GM18498 (cell line): Measurements from ENCODE around the gene GEMIN7.

Experiments used
- ATAC-seq: cut with Tn5 transposase; IDR thresholded peaks from one replicate; pipeline ENCODE4 v1.9.1; 2021; ENCODE audit warnings: mild to moderate bottlenecking, moderate library complexity; ENCODE audit not compliant: unreplicated experiment

The GEMIN7 gene, protein sequence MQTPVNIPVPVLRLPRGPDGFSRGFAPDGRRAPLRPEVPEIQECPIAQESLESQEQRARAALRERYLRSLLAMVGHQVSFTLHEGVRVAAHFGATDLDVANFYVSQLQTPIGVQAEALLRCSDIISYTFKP

DNA sequence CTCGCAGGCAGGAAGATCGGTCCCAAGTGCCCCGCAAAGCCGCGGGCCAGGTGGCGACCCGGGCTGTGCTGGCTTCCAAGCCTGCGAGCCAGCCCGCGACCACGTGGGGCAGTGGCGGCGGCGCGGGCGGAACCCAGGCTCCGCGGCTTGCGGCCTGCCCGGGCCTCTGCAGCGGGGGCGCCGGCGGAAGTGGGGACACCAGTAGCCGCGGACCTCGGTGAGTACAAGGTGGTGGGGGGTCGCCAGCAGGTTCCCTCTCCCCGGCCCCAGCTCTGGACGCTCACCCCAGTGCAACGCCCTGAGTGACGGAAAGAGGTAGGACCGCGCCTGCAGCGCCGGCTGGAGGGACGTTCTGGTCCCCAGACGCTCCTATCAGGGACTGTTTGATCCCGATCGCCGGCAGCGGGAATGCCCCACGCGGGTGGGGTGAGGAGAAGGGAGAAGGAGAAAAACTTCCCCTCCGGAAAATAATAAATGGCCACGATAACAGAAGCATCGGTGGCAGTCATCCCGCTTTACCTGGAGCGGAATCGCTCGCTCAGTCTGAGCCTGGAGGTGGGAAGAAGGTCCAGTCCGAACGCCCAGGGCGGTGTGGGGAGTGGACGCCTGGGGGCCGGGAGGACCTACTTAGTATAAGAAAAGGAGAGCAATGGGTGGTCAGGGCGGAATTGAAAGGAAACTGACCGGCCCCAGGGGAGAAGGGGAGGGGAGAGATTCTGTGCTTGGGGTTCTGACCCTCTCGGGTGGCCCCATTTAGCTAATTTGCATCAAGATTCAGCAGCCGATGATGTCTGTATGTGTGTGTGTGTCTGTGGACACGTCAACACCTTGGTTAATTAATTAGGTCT lies at the start of gene GEMIN7:
TSS of gene GEMIN7 (plus strand) at position 198 of the 848 bp plus-strand sequence. CDS start 10,855 bp downstream, outside the sequence.
- ATAC-seq = peak; percentile 40

DNA sequence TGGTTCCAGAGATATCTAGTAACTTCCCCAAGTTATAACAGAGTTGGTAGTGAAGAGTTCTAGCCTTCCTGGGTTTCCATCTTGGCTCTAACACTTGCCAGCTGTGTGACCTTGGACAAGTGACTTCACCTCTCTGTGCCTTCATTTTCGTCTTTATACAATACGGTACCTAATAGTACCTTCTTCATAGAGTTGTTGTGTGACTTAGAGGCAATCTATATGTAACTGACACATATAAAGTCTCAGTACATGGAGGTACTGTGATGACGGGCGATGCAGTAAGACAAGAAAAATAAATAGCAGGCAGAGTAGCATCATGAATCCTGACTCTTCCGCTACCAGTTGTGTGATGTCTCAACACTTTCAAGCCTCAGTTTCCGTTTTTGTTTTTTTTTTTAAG lies 48.2 kb upstream of the GEMIN7 start:
- ATAC-seq = no peak

DNA sequence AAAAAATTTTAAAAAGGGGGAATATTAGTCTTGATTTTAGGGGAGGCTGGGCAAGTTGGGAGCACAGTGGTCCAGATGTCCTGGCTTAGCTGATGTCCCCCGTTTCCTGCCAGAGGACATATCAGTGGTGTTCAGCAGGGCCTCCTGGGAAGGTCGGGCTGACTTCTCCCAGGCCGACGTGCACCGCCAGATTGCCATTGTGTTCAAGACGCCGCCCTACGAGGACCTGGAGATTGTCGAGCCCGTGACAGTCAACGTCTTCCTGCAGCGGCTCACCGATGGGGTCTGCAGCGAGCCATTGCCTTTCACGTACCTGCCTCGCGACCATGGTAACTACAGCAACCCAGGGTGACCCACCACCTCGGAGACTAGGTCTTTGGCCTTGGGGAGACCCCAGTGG lies 46.6 kb upstream of the GEMIN7 start:
- ATAC-seq = no peak

DNA sequence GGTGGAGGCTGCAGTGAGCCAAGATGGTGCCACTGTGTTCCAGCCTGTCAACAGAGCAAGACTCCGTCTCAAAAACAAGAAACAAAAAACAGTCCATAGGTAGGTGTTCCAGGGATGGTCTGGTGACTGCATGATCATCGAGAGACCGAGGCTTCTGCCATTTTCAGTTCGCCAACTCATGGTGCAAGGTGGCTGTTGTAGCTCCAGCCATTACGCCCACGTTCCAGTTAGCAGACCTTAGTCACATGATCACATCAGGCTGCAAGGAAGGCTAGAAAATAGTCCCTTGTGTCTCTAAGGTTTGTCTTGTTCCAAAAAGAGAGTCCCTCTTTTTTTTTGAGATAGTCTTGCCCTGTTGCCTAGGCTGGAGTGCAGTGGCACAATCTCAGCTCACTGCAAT lies 43.3 kb upstream of the GEMIN7 start:
- ATAC-seq = no peak

DNA sequence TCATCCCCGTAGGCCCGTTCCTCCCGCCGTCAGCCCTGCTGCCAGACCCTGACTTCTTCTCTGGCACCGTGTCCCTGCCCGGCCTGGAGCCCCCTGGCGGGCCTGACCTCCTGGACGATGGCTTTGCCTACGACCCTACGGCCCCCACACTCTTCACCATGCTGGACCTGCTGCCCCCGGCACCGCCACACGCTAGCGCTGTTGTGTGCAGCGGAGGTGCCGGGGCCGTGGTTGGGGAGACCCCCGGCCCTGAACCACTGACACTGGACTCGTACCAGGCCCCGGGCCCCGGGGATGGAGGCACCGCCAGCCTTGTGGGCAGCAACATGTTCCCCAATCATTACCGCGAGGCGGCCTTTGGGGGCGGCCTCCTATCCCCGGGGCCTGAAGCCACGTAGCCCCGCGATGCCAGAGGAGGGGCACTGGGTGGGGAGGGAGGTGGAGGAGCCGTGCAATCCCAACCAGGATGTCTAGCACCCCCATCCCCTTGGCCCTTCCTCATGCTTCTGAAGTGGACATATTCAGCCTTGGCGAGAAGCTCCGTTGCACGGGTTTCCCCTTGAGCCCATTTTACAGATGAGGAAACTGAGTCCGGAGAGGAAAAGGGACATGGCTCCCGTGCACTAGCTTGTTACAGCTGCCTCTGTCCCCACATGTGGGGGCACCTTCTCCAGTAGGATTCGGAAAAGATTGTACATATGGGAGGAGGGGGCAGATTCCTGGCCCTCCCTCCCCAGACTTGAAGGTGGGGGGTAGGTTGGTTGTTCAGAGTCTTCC lies 41.5 kb upstream of the GEMIN7 start:
- ATAC-seq = no peak

DNA sequence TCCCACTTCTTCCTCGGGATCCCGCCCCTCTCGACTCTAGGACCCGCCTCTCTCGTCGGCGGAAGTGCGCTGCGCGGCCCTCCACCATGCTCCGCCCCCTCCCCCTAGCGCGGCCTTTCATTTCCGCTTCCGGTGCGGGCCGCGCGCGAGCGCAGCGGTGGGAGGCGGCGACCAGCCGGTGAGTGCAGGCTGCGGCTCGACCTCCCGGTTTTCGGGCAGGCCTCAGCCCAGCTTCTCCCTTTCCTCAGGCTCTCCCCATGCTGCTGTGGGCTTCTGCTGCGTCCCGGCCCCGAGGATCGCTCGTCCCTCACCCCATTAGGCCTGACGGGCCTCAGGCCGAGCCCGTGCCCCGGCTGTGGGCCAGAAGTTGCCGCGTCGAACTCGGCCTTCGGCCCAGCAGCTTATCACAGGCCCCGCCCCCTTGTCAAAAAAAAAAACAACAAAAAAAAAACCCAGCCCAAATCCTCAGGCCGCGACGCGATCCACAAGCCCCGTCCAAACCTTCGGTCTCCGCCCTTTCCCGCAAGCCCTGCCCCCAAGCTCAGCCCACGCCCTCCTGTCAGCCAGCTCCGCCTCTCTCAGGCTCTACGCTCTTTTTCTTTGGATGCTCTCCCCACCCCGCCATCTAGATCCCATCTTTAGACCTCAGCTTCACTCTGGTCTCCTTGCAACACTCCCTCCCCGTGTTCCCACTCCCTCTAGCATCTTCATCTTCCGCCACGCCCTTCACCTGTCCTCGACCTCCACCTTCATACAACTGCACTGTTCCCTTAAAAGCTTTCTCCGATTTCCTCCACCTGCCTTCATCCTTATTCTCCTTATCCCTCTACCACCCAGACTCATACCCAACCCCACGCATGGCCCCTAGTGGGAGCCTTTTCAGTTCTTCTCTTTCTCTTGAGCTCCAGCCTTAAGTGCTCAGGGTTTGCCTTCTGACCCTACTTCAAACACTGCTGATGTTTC lies 39.8 kb upstream of the GEMIN7 start, which contains the start of gene CLASRP:
TSS of gene CLASRP (plus strand) at position 115 of the 963 bp plus-strand sequence. CDS start 1,168 bp downstream, outside the sequence.
- ATAC-seq = peak; percentile 87

DNA sequence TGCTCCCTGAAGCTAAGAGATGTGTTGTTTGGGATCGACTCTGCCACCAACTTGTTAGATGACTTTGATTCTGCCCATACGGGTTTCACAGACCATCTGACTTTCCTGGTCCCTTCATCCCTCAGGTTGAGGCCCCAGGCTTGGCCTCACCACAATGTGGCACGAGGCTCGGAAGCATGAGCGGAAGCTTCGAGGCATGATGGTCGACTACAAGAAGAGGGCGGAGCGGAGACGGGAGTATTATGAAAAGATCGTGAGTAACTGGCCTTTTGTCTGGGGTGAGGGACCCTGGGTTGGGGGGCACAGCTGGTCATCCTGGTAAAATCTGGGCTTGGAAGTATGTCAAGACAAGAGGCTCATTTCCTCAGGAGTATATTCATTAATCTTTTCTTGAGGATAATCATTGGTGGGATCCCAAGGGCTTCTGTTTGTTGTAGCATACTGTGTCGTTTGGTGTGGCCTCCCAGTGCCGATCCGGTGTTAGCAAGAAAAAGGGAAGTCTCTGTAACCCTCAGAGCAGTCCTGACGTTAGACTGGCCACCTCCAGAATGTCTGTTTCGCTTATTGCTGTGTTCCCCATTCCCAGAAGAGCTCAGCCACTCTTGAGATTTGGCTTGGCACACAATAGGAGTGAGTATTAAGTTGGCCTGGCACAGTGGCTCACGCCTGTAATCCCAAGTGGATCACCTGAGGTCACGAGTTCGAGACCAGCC lies 38.8 kb upstream of the GEMIN7 start:
- ATAC-seq = no peak

DNA sequence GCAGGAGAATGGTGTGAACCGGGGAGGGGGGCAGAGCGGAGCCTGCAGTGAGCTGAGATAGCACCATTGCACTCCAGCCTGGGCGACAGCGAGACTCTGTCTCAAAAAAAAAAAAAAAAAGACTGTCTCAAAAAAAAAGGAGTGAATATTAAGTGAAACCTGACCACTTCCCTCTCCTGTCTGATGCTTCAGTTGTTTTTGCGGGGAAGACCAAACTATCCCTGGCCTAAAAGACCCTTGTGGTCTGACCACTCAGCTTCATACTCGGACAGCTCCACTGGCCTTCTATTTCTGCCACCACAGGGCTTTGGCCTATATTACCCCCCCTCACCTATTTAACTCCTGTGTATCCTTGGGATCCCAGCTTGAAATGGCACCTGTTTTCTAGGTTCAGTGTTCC lies 37.9 kb upstream of the GEMIN7 start:
- ATAC-seq = no peak

DNA sequence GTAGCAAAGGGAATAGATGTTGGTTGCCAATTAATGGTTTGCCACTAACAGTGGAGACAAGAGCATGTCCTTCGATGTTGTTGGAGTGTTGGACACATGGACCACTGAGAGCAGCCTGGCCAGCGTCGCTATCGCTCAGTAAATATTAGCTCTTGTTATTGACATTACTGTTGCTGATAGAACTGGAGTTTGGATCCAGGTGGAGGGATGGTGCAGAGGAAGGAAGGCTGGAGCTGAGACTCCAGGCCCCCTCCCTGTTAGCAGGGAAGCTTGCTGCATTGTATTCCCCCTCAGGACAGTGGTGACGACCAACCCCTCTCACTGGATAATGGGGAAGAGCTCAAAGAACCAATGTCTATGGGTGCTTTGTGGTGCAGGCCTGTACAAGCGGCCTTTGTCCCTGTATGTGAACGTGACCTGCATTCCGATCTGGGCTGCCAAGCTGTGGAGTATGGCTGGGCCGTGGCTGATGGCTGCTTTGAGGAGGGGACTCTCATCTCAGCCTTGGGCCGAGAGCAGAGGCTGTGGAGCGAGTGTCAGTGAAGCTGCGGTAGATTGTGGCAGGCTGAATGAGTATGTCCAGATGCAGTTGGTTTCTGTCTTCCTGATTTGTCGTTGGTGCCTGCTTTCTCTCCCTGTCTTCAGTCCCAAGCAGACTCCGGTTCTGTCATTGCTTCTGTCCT lies 33.2 kb upstream of the GEMIN7 start:
- ATAC-seq = no peak

DNA sequence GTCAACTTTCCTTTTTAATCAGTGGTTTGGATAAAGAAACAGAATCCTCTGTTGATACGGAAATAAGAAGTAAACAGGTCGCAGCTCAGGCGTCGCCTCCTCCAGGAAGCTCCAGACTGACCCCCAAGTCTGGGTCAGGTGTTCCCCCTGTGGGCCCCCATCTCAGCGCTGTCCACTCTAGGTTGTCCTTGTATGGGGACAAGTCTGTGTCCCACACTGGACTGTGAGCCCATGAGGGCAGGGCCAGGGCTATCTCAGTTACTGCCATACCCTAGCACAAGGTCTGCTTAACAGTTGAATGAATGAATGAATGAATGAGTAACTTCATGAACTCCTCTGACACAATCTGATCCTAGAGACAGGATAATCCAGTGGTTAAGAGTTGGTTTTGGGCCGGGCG lies 32.7 kb upstream of the GEMIN7 start:
- ATAC-seq = no peak

DNA sequence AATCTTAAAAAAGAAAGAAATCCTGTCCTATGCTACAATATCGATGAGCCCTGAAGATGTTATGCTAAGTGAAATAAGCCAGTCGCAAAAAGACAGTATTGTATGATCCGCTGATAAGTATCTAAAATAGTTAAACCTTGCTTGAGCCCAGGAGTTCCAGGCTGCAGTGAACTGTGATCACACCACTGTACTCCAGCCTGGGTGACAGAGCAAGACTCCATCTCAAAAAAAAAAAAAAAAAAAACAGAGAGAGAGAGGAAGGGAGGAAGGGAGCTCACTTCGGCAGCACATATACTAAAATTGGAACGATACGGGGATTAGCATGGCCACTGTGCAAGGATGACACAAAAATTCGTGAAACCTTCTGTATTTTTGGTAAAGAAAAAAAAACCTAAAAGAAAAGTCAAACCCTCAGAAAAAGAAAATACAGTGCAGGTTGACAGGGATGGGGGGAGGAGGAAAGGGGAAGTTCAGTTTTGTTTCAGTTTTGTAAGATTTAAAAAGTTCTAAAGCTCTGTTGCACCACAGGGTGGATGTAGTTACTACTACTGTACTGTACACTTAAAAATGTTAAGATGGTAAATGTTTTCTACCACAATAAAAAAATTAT lies 31.8 kb upstream of the GEMIN7 start:
- peak; percentile 74 for ATAC-seq

DNA sequence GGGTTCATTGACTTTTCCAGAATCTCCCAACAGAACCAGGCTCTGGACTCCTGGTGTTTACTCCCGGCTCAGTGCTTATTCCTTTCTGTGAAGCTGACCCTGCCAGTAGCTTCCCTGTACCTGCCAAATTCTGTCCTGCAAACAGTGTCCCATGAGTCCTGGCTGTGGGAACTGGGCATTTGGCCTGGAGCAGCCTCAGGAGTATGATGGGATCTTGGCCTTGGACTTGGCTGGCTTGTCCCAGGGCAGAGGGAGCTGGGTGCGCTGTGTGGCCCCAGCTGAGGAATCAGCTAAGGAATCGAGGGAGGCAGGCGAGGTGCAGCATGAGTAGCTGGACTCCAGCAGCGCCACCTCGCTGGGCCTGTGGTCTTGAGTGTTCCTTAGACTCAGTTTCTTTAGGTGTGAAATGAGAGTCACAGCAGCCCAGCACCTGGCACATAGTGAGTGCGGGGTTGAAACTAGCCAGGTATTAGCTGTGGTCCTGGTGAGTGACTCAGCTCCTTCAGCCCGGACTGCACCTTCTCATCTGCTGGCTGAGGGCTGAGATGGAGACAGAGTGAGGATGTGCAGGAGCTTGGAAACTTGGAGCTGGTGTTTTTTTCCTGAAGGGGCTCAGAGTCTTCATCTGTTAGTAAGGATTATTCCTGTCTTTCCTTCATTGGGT lies 29.9 kb upstream of the GEMIN7 start:
- no peak for ATAC-seq

DNA sequence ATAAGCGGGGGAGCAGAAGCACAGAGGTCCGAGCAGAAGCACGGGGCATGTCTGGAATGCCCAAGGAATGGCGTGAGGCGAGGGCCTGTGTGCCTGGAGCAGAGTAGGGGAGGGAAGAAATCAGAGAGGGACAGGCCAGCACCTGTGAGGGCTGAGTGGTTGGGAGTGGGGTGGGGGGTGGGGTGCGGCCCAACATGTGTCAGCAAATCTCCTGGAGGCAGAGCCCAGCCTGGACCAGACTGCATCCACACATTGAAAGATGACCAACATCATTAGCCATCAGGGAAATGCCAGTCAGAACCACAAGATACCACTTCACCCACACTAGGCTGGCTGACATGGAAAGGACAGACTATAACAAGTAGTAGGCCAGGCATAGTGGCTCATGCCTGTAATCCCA lies 29.0 kb upstream of the GEMIN7 start:
- no peak for ATAC-seq

DNA sequence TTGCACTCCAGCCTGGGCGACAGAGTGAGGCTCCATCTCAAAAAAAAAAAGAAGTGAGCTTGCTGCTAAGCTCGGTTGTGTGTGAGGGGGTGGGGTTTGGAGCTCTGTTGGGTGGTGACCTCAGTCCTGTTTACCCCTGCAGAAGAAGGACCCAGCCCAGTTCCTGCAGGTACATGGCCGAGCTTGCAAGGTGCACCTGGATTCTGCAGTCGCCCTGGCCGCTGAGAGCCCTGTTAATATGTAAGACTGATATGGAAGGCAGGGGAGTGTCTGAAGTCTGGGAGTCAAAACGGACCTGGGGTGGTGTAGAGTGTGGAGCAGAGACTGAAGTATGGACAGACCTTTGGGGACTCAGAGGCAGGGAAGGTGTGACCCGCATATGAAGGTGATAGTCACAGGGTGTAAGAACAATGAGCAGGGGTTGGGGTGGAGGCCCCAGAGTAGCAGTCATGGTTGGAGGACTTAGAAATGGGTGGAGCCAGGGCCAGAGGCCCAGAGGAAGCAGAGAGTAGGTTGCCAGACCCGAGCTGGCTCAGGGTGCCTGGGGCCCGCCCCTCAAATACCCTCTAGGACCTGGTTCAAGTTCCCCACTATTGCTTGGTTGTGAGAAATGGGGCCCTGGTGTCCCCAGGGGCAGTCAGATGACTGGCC lies 27.0 kb upstream of the GEMIN7 start:
- no peak for ATAC-seq

DNA sequence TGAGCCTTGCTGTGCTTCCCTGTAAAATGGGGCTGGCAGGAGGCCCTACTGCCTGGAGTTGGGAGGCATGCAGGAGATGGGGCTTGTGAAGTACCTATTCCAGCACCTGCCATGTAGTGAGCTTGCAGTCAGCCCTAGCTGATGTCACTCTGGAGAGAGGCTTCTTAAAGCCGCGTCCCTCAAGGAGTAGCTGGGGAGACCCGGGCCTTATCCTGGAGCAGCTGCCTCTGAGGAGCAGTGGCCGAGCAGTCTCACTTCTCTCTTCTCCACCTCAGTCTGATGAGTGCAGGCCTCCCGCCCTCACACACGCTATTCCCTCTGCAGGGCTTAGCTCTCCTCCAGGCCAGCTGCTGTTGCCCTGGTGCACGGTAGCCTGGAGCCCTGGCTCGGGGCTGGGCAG lies 22.2 kb upstream of the GEMIN7 start:
- no peak for ATAC-seq

DNA sequence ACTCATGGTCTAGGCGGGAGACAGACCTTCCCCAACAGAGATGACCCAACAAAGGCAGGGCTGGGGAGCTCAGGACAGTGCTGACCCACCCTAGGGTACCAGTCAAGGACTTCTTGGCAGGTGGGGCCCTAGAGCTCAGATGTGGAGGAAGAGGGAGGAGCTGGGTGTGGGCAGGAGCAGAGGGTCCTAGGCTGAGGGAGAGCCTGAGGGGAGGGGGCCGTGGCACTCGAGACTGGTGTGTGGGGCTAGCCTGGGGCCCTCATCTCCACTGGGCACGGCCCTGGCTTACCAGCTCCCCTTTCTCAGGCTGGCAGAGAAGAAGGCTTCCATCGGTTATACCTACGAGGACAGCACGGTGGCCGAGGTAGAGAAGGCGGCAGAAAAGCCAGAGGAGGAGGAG lies 21.6 kb upstream of the GEMIN7 start:
- no peak for ATAC-seq

DNA sequence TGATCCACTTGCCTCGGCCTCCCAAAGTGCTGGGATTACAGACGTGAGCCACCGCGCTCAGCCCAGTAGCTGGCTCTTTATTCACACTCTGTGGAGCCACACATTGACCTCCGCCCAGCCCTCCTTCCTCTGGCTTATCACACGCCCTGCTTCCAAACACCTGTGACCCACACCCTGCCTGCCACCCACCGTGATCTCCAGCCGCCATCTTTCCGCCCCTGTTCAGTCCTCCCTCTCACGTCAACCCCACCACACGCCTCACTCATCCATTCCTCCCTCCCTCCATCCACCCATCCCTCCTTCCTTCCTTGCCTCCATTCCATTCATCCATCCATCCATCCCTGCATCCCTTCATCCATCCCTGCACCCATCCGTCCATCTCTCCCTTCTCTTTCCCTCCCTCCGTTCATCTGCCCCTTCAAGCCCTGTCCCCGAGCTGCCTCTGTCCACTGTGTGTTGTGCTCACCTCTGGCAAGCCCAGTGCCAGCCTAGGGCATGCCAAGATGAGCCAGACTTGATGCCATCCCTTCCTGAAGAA lies 20.4 kb upstream of the GEMIN7 start:
- no peak for ATAC-seq
